Right hindlimb (tissue), 1 donor: Measurements from ENCODE around the gene PLA2G2C.

Experiments
- DNase-seq: peaks from one replicate; pipeline ENCODE4 v3.0.0-alpha.2; 2018

The PLA2G2C gene

GRCh38 chr1:20202166-20202565 lies 15.8 kb upstream of the PLA2G2C start:
- DNase-seq = no peak

- DNase-seq = no peak
These were observed 14.6 kb upstream of the PLA2G2C start for GRCh38 chr1:20200966-20201365.

- no peak for DNase-seq
These were observed 13.5 kb upstream of the PLA2G2C start for GRCh38 chr1:20199840-20200239.

GRCh38 chr1:20199403-20199802 lies 13.1 kb upstream of the PLA2G2C start:
- no peak for DNase-seq

- no peak for DNase-seq
These were observed 12.6 kb upstream of the PLA2G2C start for GRCh38 chr1:20198918-20199317.

GRCh38 chr1:20198296-20198695 lies 12.0 kb upstream of the PLA2G2C start:
- DNase-seq = no peak

- no peak for DNase-seq
These were observed 11.0 kb upstream of the PLA2G2C start for GRCh38 chr1:20197329-20197791.

GRCh38 chr1:20195462-20195780 lies 9.1 kb upstream of the PLA2G2C start:
- no peak for DNase-seq

- DNase-seq = peak; percentile 35
These were observed 8.6 kb upstream of the PLA2G2C start for GRCh38 chr1:20194757-20195461.

GRCh38 chr1:20194224-20194623 lies 7.9 kb upstream of the PLA2G2C start:
- no peak for DNase-seq

- no peak for DNase-seq
These were observed 6.6 kb upstream of the PLA2G2C start for GRCh38 chr1:20192871-20193411.

GRCh38 chr1:20192364-20192763 lies 6.0 kb upstream of the PLA2G2C start:
- DNase-seq = no peak

GRCh38 chr1:20191266-20191825 lies 5.0 kb upstream of the PLA2G2C start:
- no peak for DNase-seq

GRCh38 chr1:20190256-20191160 lies 4.2 kb upstream of the PLA2G2C start:
- DNase-seq = no peak

- DNase-seq = no peak
These were observed 3.3 kb upstream of the PLA2G2C start for GRCh38 chr1:20189664-20190063.

- DNase-seq = no peak
These were observed 2.1 kb upstream of the PLA2G2C start for GRCh38 chr1:20188455-20188817.

- no peak for DNase-seq
These were observed 1.6 kb upstream of the PLA2G2C start for GRCh38 chr1:20187813-20188454.

- no peak for DNase-seq
These were observed 940 bp upstream of the PLA2G2C start for GRCh38 chr1:20187103-20187812.

- no peak for DNase-seq
These were observed 1.1 kb downstream of the PLA2G2C start for GRCh38 chr1:20184997-20185833.

- no peak for DNase-seq
These were observed 1.8 kb downstream of the PLA2G2C start for GRCh38 chr1:20184481-20184900.

GRCh38 chr1:20183616-20184271 lies 2.6 kb downstream of the PLA2G2C start:
- no peak for DNase-seq
